Hematopoietic multipotent progenitor cell (in vitro differentiated cells): ENCODE measurements around the gene ABCC2. TPM values are rescaled to one million over a fixed set of nuclear protein-coding genes. Genes with fewer than 3 reads are reported as not detected.
A peak's percentile ranks its signal among the peaks of the same experiment; 100 is the strongest.
"Not testable (repeated sequence)": the region's sequence is repeated elsewhere in the genome, so short reads cannot be mapped to it uniquely, and the experiment has no call there.

Experiments
- DNase-seq, 3 donors: peaks; one replicate each; pipeline ENCODE4 v3.0.0-alpha.2; 2011 to 2015; ENCODE audit warnings: low read depth in 2 of 3, low spot score in 2 of 3
- total RNA-seq: library from RNA; depleted of rRNA; stranded (reverse); fragments of >200 nt; gene quantifications from one replicate; pipeline ENCODE4 v1.2.3, GENCODE V29; 2012

ABCC2 gene
- total RNA-seq, 1 donor, result 0.27 TPM

DNA sequence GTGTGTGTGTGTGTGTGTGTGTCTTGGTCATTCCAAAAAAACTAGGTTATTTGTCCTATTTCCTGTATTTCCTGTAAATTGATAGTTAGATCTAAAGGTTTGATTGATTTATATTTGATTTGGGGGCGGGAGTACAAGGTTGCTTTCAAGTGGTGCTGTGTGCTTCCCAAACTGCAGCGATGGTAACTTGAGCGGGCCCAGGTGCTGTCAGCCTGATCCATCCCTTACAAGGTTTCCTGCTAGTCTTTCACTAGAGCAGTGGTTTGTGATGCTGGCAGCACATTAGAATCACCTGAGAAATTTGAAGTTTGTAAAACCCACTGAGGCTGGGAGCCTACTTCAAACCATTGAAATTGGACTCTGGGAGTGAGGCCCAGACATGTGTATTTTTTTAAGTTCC, 23.7 kb downstream of the ABCC2 start:
- DNase-seq, result no peak

DNA sequence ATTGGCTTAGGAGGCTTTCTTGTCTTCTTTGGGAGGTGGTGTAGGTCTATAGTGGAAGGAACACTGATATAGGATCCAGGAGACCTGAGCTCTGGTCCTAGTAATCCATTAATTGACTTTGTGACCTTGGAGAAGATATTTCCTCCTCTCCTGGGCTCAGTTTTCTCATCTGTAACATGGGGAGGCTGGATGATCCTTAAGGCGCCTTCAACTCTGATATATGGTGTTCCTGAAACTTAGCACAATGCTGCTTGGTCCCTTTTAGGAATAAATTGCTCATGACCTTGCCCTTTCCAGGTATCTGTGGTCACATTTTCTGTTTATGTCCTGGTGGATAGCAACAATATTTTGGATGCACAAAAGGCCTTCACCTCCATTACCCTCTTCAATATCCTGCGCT, 25.3 kb downstream of the ABCC2 start:
- no peak for DNase-seq

DNA sequence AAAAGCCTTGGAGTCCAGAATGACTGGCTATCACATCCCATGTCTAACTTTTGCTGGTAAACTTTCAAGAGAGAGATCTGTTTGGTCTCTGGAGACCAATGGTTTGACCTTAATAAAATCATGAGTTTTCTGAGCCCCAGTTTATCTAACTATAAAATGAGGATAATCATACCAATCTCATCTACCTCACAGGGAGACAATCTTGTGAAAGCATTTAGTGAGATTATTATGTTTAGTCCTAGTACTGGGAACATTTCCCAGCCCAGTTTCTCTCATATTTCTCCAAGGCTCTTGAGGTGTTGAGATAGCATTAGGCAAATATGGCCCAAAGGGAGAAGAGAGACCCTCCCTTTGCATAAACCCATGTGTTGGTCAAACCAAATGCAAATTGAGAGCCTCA, 25.8 kb downstream of the ABCC2 start:
- no peak for DNase-seq

DNA sequence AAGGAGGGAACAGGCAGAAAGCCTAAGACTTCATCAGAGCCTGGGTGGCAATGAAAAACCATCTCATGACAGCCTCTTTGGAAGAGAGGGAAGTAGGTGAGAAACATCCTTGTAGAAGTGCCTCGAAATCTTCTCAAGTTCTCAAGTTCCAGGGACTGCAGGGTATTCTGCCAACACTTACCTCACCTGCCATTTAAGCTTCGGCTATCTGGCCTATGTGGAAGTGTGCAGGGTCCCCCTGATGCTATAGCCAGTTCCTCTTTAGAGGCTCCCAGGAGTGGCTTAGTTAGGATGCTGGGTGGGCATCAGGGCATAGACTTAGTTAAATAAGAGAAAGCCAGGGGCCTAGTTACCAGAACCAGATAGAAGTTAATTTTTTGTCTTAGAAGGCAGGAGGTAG, 27.0 kb downstream of the ABCC2 start:
- no peak for DNase-seq

DNA sequence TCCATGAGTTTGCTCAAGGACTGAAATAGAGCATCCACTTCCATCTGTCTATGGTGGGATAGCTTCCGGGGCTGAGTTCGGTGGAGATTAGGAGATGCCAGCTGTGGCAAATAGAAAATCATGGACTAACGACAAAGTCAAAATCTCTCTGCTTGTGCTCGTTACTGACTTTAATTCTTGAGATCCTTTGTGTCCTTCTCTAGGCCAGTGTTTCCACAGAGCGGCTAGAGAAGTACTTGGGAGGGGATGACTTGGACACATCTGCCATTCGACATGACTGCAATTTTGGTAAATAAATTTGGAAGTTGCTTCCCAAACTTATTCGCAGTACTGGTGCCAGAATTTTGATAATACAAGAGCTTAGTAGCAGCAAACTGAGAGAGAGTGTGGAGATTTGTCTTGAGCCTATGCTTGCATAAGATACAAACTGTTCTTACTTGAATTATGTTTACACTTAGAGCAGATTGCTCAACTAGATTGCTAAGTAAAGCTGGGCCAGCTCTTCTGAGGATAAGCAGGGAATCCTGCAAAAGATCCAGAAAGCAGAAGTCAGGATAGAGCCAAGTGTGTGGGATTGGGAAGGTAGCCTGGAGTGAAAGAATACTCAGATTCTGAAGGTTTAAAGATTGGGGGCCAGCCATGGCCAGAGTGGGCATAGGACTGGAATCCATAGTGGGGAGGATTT, 27.6 kb downstream of the ABCC2 start:
- DNase-seq, result no peak

DNA sequence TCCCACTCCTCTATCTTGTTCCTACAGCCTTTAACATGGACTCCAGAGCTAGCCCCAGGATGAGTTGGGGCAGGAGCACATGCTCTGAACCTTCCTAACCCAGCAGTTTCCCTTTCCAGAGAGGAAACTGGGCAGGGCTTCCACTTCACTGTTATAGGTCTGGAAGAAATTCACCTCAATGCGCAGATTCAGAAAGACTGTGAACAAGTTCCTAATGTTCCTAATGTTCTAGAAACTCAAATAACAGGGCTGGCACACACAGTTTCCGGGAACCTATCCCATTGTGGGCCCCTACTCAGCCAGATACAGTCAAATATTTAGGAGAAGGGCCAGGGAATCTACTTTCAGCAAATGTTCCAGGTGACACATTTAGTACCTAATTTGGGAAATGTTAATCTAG, 29.7 kb downstream of the ABCC2 start:
- no peak for DNase-seq

DNA sequence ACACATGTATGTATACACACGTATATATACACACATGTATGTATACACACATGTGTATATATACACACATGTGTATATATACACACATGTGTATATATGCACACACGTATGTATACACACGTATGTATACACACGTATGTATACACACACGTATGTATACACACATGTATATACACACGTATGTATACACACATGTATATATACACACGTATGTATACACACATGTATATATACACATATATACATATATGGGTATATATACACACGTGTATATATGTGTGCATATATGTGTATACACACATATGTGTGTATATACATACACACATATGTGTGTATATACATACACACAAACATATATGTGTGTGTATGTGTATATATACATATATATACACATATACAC, 31.7 kb downstream of the ABCC2 start:
- no peak for DNase-seq

DNA sequence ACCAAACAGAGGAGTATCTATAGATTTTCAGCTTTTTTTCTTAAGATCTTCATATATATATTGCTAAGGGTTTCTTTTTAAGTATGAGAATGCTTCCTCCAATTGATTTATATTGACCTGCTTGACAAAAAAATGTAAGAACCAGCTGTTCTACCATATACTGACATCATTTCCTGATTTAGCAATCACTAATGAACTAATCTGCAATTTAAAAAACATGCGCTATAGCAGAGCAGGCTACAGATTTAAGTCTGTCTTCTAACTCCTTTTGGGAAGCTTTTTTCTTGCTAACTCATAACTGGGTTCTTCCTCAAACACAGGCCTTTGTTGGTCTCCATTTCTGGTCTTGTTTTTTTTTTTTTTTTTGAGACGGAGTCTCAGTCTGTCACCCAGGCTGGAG, 33.2 kb downstream of the ABCC2 start:
- peak in 1 of 3 donors; percentile 3 for DNase-seq

DNA sequence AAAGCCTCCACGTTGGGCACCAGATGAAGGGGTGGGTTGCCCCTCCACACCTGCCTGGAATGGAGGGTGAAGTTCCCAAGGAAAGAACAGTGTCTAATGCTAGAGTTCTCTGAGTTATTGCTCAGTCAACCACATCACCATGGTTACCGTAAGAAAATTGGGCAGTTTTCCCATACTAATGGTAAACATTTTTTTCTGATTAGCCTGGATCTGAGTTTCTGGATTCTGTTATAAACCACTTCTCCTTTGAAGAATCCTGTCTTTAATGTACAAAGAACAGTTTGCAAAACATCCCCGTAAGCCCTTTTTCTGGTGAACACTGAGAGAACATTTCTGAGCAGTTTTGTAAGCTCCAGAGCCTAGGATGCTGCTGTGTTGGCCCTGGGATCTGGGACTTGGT, 45.5 kb downstream of the ABCC2 start:
- DNase-seq, result no peak

DNA sequence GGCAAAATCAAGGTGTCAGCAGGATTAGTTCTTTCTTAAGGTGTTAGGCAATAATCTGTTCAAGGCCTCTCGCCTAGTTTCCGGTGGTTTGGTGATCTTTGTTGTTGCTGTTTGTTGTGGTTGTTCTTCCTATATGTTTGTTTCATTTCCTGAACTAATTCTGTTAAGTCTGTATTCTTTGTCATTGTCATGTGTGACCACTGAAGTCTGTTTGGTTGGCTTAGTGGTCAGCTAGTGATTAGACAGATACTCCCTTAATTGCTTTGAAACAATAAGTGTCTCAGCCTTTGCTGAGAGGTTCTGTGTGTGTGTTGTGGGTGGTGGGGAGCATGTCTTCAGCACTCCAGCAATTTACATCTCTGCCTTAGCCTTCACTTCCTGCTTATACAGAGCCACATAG, 46.0 kb downstream of the ABCC2 start:
- DNase-seq, result no peak

DNA sequence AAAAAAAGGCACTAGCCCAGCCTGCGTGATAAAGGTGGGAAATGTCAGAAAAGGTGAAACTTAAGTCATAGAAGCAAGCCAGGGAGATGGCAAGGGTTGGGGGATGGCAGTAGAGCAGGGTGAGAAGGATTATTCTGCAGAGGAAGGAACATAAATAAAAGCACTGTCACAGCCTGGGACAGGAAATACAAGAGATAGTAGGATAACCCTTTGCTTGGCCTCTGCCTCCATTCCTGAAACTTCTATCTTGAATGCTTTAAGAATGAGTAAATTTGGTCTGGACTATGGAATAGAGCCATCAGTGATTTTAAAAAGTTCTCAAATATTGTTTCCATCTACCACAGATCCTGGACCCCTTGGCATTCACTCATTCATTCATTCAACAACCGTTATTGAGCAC, 50.0 kb downstream of the ABCC2 start:
- DNase-seq, result no peak

DNA sequence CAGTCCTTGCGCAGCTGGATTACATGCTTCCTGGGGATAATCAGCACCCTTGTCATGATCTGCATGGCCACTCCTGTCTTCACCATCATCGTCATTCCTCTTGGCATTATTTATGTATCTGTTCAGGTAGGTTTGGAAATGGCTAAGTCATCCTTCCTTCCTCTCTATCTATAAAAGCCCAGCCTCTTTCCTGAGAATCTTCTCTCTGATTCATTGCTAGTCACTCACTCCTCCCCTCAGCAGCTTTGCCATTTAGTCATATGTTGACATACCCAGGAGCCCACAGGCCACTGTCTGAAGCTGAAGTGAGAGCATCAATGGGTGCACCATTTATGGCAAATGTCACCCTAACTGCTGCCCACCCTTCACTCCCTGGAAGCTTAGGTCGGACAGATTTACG, 52.0 kb downstream of the ABCC2 start:
- no peak for DNase-seq

DNA sequence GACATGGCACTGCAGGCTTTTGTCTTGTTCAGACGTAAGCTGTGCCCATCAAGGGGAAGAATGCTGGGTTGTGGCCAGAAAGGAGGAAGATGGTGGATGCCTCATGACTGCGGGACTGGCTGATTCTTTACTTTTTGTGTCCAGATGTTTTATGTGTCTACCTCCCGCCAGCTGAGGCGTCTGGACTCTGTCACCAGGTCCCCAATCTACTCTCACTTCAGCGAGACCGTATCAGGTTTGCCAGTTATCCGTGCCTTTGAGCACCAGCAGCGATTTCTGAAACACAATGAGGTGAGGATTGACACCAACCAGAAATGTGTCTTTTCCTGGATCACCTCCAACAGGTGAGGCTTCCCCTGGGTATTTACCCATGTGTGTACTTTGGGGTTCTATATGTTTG, 53.5 kb downstream of the ABCC2 start:
- DNase-seq, result no peak

DNA sequence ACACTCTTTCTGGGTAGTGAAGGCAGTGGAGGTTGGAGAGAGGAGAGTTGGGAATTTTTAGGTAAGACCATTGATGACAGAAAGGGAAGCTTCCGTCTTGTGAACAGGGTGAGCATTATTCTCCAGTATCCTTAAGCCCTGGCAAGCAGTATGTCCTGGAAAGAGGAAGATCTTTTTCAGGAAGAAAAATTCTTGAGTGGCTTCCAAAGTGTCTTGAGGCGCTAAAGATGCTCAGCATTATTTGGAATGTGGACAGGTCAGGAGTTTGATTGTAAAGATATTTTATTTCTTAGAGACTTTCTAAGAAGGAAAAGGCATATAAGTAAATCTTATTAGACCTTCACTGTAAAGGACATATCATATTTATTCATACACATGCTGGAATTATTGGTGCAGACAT, 54.3 kb downstream of the ABCC2 start:
- no peak for DNase-seq

DNA sequence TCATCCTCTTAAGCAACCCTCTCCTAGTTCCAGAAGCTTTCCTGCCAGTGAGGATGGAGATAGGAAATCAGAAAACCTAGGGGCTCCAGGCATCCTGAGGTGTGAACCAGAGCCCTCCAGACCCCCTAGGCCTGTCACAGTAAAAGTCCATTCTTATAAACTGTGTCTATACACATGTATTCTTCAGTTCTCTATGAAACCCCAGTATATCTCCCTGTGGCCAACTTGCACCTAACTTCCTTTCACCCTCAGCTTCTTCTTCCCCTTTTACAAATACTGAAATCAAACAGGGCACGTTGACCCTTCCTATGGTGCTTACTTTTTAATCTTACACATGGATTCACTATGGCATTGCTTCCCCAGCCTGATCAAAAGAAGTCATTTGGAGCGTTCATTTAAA, 58.4 kb downstream of the ABCC2 start:
- not testable (repeated sequence) for DNase-seq

DNA sequence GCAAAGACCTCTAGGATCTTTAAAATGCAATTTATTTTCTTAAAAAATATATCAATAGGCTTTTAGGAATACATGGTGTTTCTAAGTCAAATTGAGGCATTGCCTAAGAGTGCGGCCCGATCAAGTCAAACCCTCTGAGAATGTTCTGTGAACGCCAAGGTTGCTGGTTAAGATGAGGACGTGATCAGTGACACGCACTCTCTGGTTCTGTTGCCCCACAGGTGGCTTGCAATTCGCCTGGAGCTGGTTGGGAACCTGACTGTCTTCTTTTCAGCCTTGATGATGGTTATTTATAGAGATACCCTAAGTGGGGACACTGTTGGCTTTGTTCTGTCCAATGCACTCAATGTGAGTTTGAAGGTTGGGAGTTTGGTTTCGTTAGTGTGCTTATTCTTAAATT, 59.3 kb downstream of the ABCC2 start:
- DNase-seq, result no peak

DNA sequence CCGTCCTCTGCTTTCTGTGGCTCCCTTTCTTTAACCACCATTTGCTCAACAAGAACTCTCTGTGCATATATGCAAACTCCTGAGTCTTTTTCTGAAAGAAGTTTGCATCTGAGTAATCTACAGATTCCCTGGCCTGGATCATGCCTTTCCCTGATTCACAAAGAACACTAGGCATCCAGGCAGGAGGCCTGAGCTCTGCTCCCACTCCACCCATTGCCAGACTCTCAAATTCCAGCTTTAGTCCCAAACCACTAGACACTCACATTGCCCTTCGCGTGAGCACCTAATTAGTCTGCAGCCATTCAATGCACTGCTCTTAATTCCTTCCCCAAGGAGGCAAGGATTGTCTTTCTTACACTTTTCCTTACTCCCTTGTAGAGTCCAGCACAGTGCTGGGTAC, 60.9 kb downstream of the ABCC2 start:
- DNase-seq, result no peak

DNA sequence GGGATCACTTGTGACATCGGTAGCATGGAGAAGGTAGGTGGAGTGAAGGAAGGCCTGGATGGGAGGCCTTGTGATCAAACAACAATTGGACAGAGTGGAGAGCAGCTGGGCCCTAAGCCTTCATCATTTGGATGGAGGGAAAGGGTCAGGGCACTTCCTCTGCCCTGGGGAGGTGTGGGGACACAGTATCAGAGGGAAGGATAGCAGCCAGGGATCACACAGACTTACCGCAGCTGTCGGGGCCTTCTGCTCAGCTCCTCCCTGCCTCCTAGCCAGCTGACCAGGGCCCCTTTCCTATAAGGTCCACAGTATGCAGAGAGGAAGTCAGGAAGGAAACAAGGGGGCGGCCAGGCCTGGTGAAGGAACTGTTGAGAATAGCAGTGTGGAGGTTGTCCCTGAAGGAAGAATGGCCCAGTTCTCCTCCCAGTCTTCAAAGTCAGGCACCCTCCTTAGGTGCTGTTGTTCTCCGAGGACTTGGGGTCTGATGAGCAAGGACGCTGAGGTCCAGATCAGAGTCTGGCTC, 62.1 kb downstream of the ABCC2 start:
- DNase-seq, result no peak

DNA sequence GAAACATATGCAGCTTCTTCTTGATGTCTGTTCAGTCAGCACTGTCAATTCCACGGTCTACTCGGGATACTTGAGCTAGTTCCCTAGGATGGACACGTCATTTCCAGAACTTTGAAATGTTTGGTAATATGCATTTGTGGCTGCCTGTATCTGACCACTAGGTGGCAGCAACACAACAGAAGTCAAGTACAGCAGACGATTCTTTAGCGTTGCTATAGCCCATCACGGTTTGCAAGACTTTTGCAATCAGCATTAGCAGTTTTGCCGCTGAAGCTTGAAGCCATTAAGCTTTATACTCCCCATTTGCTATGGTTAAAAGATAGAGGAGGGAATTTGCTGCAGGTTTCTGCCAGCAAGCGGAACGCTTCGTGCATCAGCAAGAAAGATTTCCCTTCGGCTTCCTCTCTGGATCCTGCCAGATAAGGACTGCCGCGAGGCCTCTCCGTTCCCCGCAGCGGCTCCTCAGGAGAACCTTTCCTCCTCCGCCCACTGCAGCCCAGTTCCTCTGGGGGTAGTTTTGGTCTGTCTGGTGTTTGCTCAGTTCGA, 63.5 kb downstream of the ABCC2 start:
- DNase-seq, result peak; percentile 60 to 91 (median 81)

DNA sequence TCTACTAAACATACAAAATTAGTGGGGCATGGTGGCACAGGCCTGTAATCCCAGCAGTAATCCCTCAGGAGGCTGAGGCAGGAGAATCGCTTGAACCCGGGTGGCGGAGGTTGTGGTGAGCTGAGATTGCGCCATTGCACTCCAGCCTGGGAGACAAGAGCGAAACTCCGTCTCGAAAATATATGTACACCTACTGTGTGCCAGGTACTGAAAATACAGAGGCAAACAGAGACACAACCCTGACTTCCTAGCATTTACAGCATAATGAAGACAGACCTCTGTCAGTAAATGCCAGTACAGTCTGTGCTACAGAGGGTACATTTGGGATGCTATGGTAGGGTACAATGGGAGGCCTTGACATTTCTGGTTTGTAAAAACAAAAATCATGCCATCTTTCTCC, 66.6 kb downstream of the ABCC2 start:
- no peak for DNase-seq

DNA sequence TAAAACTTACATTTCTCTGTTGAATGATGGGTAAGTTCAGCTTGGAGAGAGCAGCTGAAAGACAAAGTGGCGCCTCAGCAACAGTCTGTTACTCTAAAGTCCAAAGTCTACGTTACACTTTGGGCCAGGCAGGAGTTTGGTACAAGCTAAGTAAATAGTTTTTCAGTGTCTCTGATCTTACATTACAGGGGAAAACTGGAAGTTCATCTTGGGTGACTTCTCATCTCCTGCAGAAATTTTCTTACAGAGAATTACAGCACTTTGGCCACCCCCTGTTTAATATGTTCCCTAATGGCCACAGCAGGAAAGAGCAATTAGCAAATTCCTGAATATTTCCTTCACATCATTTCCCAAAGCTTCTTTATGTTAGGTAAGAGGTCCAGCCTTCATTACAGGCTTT, 67.1 kb downstream of the ABCC2 start:
- DNase-seq, result no peak

DNA sequence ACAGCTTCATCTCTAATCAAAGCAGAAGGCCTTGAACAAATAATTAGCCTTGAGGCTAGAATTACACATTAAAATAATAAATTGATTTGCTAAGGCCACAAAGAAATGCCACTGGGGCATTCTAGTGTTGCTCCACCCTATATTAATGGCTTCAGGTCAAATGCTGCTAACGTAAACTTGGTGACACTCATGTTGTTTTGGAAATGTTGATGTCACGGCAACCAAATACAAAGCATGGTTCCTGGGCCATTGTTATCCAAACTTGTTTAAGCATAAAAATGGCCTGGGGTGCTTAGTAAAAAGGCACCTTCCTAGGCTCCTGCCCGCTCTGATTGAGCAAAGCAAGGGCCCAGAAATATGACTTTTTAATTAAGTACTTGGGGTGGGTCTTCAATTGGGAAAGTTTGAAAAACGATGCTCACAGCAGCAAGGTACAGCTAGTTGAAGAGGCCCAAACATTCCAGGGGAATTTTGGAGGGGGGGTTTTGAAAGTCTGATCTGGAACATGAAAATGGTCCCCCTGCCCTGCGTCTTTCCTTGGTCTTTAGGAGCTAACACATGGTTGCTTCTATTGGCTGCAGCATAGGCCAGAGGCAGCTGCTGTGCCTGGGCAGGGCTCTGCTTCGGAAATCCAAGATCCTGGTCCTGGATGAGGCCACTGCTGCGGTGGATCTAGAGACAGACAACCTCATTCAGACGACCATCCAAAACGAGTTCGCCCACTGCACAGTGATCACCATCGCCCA, 67.8 kb downstream of the ABCC2 start:
- DNase-seq, result peak in 1 of 3 donors; percentile 48
